Gastroesophageal sphincter (tissue), 3 donors: ENCODE results near the gene ZFYVE28.

Experiments
- CTCF ChIP-seq, 4 experiments: fragments of 200-600 bp in 2 of 4; fragments of 450-650 bp in 2 of 4; sonication (generic) in 1 of 4; IDR thresholded peaks; one replicate each; pipeline ENCODE4 v1.5.1; 2017 to 2019; ENCODE audit warnings: antibody characterized with exemption in 4 of 4, mild to moderate bottlenecking in 2 of 4, moderate library complexity in 2 of 4
- EP300 ChIP-seq: sonication (generic); formaldehyde crosslinking; IDR thresholded peaks from one replicate; pipeline ENCODE4 v1.6.1; 2017; ENCODE audit warnings: antibody characterized with exemption, mild to moderate bottlenecking
- POLR2A ChIP-seq, 2 donors: fragments of 450-650 bp; IDR thresholded peaks; one replicate each; pipeline ENCODE4 v1.6.1; 2017; ENCODE audit warnings: antibody characterized with exemption in 2 of 2, mild to moderate bottlenecking in 2 of 2, moderate library complexity in 1 of 2
- POLR2AphosphoS5 ChIP-seq: sonication (generic); formaldehyde crosslinking; IDR thresholded peaks from one replicate; pipeline ENCODE4 v1.6.1; 2017; ENCODE audit warnings: antibody characterized with exemption

GRCh38 chr4:2249526-2250356 lies 168.7 kb downstream of the ZFYVE28 start:
- TF ChIP-seq CTCF (IDR thresholded peaks at IDR 0.05), result no peak
- TF ChIP-seq POLR2A (IDR thresholded peaks at IDR 0.05), result no peak
- no peak for TF ChIP-seq POLR2AphosphoS5
- no peak for TF ChIP-seq EP300
